ENCODE measurements around the gene OR7C1.
"Not testable (repeated sequence)": the region's sequence is repeated elsewhere in the genome, so short reads cannot be mapped to it uniquely, and the experiment has no call there.

Gene OR7C1

GRCh38 chr19:14835011-14835410, at the start of gene OR7C1, which contains the start of gene OR7A5:
TSS of gene OR7C1 (minus strand) at chr19:14835185. CDS start at chr19:14800136, 35,049 bp downstream.
TSS of gene OR7A5 (minus strand) at chr19:14835185. CDS start at chr19:14828241, 6,944 bp downstream.
- no peak for DNase-seq

GRCh38 chr19:14871619-14872230, 36.7 kb upstream of the OR7C1 start:
- no peak for DNase-seq

DNA sequence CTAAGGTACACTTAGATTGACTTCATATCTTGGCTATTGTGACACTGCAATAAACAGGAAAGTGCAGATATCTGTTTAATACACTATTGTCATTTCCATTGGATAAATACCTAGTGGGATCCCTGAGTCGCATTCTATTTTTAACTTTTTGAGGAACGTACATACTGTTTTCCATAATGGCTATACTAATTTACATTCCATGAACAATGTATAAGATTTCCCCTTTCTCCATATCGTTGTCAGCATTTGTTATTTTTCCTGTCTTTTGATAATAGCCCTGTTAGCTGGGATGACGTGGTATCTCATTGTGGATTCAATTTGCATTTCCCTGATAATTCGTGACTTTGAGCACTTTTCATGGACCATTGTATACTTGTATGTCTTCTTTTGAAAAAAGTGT, 33.5 kb upstream of the OR7C1 start:
- DNase-seq, result no peak

- no peak for DNase-seq
Observed at GRCh38 chr19:14848822-14849221, 13.8 kb upstream of the OR7C1 start, which contains the start of gene OR7A10. TSS of gene OR7A10 (minus strand) at chr19:14848922. CDS start at chr19:14841877, 7,045 bp downstream.

DNA sequence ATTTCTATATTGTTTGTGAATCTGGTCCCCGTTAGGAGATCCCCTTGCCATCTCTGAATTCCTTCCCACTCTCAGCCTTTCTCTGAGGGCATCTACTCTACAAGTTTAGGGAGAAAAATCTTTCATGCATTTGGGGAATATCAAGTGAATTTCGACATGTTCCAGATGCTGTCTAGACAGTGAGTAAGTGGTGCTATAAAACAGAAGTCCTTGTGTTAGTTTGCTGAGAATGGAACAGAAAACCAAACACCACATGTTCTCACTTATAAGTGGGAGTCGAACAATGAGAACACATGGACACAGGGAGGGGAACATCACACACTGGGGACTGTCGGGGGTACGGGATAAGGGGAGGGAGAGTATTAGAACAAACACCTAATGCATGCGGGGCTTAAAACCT, 8.6 kb upstream of the OR7C1 start:
- no peak for DNase-seq

- no peak for DNase-seq
Observed at GRCh38 chr19:14843169-14843568, 8.2 kb upstream of the OR7C1 start.

DNA sequence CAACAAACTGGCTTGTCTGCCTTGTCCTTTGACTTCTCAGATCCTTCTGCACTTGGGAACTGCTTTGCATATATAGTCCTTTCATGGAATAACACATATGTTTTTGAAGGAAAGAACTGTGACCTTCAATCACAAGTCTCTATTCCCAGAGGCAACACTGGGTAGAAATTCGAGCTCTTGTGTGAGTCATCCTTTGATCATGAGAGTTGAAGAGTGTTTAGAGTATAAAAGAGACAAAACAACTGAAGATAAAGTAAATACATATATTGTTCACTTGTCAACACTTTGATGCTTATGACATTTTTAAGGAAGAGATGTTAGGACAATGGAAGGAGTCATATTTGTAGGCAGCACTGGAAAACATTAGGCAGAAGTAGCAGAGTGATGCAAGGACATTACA, 5.2 kb upstream of the OR7C1 start:
- no peak for DNase-seq

- DNase-seq, result no peak
Observed at GRCh38 chr19:14837391-14837790, 2.4 kb upstream of the OR7C1 start.

DNA sequence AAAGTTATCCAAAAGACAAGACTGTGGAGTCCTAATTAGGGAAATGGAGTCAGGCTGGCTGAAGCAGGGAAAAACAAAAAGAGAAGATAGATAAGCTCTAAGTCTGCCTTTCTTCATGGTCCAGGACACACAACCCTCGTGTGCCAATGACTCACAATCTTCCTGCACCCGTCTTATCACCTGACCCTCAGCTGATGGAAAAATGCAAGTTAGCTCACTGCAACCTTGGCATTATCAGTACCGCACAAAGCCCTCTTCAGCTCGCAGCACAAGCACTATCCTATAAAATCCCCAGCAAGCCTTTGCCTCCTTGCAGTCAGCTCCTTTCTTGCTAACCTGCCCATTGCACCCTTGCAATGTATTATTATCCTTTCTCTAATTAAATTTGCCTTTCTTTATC, 4.3 kb downstream of the OR7C1 start:
- DNase-seq, result no peak

- no peak for DNase-seq
Observed at GRCh38 chr19:14826006-14826405, 9.0 kb downstream of the OR7C1 start.

- DNase-seq, result no peak
Observed at GRCh38 chr19:14821937-14822336, 13.0 kb downstream of the OR7C1 start.

GRCh38 chr19:14818588-14818987, 16.4 kb downstream of the OR7C1 start:
- DNase-seq, result no peak

- DNase-seq, result no peak
Observed at GRCh38 chr19:14817052-14817451, 17.9 kb downstream of the OR7C1 start.

- no peak for DNase-seq
Observed at GRCh38 chr19:14814982-14815652, 19.9 kb downstream of the OR7C1 start.

GRCh38 chr19:14809272-14810057, 25.5 kb downstream of the OR7C1 start:
- DNase-seq, result no peak

GRCh38 chr19:14804765-14805164, 30.2 kb downstream of the OR7C1 start:
- no peak for DNase-seq

DNA sequence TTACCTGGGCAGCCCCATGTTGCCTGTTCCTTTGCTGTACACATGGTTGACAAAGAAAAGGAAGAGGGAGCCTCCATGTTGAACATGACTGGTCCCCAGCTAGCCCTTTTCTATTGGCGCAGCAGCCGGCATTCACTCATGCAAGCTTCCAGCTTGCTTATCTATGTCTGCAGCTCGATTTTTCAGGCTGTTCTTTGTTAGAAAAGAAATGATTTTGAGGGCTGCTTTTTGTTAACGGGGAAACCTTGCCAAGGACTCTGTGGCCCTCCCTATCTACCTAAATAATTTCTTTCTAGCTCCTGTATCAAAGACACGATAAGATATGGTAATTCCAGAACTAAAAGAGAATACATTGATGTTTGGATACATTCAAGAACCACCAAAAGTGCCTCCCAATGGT, 36.2 kb downstream of the OR7C1 start:
- no peak for DNase-seq

GRCh38 chr19:14796021-14796420, 39.0 kb downstream of the OR7C1 start:
- DNase-seq, result no peak

- DNase-seq, result no peak
Observed at GRCh38 chr19:14795078-14795721, 39.8 kb downstream of the OR7C1 start.

- not testable (repeated sequence) for DNase-seq
Observed at GRCh38 chr19:14792250-14792649, 42.7 kb downstream of the OR7C1 start.

GRCh38 chr19:14786421-14786851, 48.5 kb downstream of the OR7C1 start:
- no peak for DNase-seq

DNA sequence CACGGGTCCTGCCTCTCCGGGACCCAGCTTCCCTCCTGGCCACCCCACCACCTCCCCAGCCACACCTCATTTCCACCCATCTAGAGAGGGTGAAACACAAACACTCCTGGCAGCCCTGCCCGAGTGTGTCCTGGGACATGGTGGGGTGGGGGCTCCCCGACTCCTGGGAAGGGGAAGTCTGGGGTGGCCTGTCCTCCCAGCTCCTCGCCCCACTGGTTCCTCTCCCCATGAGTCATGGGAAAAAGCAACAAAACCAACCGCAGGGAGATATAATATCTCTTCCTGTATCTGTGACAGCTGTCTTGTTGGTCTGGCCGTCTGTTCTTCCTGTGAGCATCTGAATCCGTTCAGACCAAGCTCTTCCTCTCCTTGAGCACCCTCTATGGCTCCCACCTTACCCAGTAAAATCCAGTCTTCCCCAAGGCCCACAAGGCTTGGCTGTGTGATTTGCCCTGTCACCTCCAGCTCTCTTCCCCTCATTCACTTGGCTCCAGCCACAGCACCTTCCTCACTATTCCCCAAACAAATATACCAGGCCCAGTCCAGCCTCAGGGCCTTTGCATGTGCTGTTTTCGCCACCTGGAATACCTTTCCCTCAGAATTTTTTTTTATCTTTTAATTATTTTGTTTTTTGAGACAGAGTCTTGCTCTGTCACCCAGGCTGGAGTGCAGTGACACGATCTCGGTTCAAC, 49.7 kb downstream of the OR7C1 start:
- not testable (repeated sequence) for DNase-seq

DNA sequence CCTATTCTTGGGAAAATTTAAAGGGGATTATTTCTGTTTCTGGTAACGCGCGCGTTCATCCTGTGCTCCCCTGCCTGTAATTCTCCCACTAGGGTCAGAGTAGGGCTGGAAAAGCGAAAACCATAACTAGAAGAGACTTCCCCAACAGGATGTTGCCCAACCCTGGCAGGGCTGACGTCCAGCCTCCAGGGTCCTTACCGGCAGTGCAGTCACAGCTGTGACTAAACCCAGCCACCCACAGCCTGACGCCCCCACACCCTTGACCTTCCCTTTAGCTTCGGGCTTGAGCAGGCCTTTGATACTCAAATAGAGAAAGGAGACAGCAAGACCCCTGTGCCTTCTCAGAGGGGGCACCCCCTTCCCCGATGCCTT, 50.3 kb downstream of the OR7C1 start:
- not testable (repeated sequence) for DNase-seq

Data from kidney glomerular epithelial cell (primary cell).